ENCODE results near the gene STK35. TPM values are rescaled to one million over a fixed set of nuclear protein-coding genes. Genes with fewer than 3 reads are reported as not detected.

Gene STK35
- total and polyA plus RNA-seq, 4 donors: 9.4 to 13.4 (median 12.1) TPM

DNA sequence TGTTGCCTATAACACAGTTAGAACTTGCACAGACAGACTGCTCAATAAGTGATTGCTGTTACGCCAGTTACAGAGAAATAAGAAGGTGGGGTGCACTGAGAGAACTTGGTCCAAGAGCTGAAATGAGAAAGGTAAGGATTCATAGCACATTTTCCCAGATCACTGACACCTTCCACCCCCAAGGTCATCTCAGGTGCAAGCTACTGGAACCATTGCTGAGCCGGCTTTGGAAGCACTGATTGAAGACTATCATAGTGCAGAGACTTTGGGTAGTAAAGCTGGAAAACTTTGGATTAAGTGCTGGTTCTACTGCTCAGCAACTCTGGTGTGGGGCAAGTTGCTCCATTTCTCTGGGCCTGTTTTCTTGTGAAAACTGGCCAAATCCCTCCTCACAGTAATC lies 38.1 kb downstream of the STK35 start:
- Histone ChIP-seq H3K27ac (ENCODE audit: low read depth, low read length) (no peak overlapping the region), H3K36me3 (ENCODE audit: control insufficient read depth, insufficient read depth, low read length) (peaks cover 17% of the 10 kb centered on the region), H3K4me1 (ENCODE audit: control insufficient read depth, insufficient read depth, low read length) (peaks cover 22% of the 10 kb centered on the region), H3K27me3 (ENCODE audit: control insufficient read depth, insufficient read depth, low read length) (no peaks in the 10 kb centered on the region), H3K4me3 (ENCODE audit: low read depth, low read length) (no peak overlapping the region), H3K9me3 (ENCODE audit: control insufficient read depth, insufficient read depth, low read length) (no peaks in the 10 kb centered on the region)
- 88% methylated on average over 1 of the region's 2 CpGs for WGBS (ENCODE audit: insufficient coverage)
- DNase-seq (ENCODE audit: low read depth in 4 of 6, low spot score in 6 of 6): no peak

DNA sequence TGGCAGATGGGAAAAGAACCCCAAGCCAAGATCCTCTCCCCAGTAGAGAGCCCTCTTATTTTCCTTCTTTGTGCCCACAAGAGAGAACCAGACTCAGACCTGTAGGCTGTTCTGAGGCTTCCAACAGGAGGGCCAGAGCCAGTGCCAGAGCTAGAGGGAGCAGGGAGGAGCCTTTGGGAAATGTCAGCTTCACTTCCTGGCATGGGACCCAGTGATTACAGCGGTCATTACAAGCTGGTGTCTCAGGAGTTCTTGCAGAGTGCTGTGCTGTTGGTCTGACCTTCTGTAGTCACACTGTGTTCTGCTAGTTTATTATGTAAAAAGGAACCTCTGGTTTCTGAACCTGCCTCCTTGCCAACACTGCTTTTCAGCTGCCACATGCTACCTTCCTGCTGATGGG lies 38.9 kb downstream of the STK35 start:
- Histone ChIP-seq H3K4me1 (ENCODE audit: control insufficient read depth, insufficient read depth, low read length) (peaks cover 15% of the 10 kb centered on the region), H3K27ac (ENCODE audit: low read depth, low read length) (no peak overlapping the region)

DNA sequence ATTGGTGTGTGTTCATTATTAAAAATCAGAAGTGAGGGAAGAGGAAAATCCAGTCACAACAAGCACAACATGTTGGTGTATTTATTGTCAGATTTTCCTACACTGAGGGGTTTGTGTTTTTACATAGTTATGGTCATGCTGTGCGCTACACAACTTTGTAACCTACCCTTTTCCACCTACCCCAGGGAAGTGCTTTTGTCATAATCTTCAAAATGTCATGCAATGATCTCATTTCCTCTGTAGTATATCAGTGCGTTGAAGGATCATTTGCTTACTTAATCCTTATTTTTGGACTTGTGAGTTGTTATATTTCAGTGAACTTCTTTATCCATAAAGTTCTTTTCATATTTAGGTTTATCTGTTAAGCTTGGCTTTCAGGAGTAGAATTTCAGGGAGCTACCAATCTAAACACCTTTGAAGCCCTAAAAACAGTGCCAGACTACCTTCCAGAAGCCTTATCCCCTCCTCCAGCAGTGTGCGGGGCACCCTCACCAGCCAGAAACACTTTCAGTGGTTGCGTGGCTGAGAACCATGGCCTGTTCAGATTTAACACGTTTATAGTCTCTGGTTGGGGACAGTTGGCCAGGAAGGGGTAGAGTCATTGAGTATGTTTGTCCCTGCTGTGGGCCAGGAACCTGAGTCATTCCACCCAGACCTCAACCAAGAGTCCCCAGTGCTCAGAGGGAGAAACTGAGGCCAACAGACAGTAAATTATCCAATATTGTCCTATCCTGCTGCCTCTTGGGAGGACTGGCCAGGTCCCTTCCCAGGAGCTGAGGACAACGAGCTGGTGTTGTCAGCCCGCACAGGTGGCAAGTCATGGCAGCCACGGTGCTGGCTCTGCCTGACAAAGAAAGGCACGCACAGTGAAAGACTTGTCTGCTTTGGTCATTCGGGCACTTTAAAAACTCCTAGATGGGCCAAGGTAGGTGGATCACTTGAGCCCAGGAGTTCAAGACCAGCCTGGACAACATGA lies 40.3 kb downstream of the STK35 start:
- Histone ChIP-seq H3K4me3 (ENCODE audit: low read depth, low read length) (no peak overlapping the region), H3K27ac (ENCODE audit: low read depth, low read length) (no peak overlapping the region), H3K4me1 (ENCODE audit: control insufficient read depth, insufficient read depth, low read length) (peaks cover 10% of the 10 kb centered on the region), H3K27me3 (ENCODE audit: control insufficient read depth, insufficient read depth, low read length) (no peaks in the 10 kb centered on the region), H3K9me3 (ENCODE audit: control insufficient read depth, insufficient read depth, low read length) (no peaks in the 10 kb centered on the region), H3K36me3 (ENCODE audit: control insufficient read depth, insufficient read depth, low read length) (peaks cover 35% of the 10 kb centered on the region)
- 97% methylated on average over 5 of the region's 10 CpGs for WGBS (ENCODE audit: insufficient coverage)
- DNase-seq (ENCODE audit: low read depth in 4 of 6, low spot score in 6 of 6): no peak

More for the DNA sequence above, 38.9 kb downstream of the STK35 start:
- Histone ChIP-seq H3K36me3 (ENCODE audit: control insufficient read depth, insufficient read depth, low read length) (peaks cover 23% of the 10 kb centered on the region), H3K9me3 (ENCODE audit: control insufficient read depth, insufficient read depth, low read length) (no peaks in the 10 kb centered on the region), H3K4me3 (ENCODE audit: low read depth, low read length) (no peak overlapping the region), H3K27me3 (ENCODE audit: control insufficient read depth, insufficient read depth, low read length) (no peaks in the 10 kb centered on the region)
- peak in 1 of 6 donors; percentile 44 for DNase-seq (ENCODE audit: low read depth in 4 of 6, low spot score in 6 of 6)
- WGBS (ENCODE audit: insufficient coverage): 50% methylated on average over 1 of the region's 1 CpG

DNA sequence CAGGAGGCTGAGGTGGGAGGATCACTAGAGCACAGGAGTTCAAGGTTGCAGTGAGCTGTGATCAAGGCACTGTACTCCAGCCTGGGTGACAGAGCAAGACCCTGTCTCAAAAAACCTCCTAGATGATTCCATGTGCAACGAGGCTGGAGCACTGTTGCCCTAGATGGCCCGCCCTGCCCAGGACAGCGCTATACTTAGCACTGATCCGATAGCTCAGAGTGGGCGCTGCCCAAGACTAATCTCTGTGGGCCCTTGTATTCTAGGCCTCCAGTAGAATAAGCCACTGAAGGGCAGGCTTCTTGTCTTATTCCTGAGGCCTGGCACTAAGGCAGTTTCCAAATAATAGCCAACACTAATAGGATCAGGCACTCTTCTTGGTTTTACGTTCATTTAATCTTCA lies 41.0 kb downstream of the STK35 start:
- Histone ChIP-seq H3K9me3 (ENCODE audit: control insufficient read depth, insufficient read depth, low read length) (no peaks in the 10 kb centered on the region), H3K4me3 (ENCODE audit: low read depth, low read length) (no peak overlapping the region), H3K36me3 (ENCODE audit: control insufficient read depth, insufficient read depth, low read length) (peaks cover 40% of the 10 kb centered on the region), H3K27ac (ENCODE audit: low read depth, low read length) (no peak overlapping the region), H3K27me3 (ENCODE audit: control insufficient read depth, insufficient read depth, low read length) (no peaks in the 10 kb centered on the region), H3K4me1 (ENCODE audit: control insufficient read depth, insufficient read depth, low read length) (peaks cover 10% of the 10 kb centered on the region)
- 90% methylated on average over 6 of the region's 6 CpGs for WGBS (ENCODE audit: insufficient coverage)
- no peak for DNase-seq (ENCODE audit: low read depth in 4 of 6, low spot score in 6 of 6)

DNA sequence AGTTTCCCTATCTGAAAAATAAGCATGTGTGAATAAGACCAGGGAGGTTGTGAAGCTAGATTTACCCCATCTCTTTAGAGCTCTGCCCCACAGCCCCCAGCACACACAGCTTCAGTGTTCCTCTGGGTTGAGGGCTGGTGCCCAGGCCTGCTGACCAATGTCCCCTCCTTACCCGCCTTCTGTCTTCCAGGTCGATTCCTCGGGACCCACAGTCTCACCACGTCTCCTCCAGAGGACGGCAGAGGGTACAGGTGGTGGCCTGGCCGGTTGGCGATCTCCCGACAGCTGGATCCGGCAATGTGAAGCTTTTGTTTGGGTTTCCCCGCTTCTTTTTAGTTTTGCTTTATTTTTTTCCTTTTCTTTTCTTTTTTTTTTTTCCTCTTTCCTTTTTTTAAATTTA lies 42.0 kb downstream of the STK35 start:
- Histone ChIP-seq H3K9me3 (ENCODE audit: control insufficient read depth, insufficient read depth, low read length) (no peaks in the 10 kb centered on the region), H3K4me3 (ENCODE audit: low read depth, low read length) (no peak overlapping the region), H3K4me1 (ENCODE audit: control insufficient read depth, insufficient read depth, low read length) (peaks cover 10% of the 10 kb centered on the region), H3K36me3 (ENCODE audit: control insufficient read depth, insufficient read depth, low read length) (peaks cover 41% of the 10 kb centered on the region), H3K27me3 (ENCODE audit: control insufficient read depth, insufficient read depth, low read length) (no peaks in the 10 kb centered on the region), H3K27ac (ENCODE audit: low read depth, low read length) (no peak overlapping the region)
- WGBS (ENCODE audit: insufficient coverage): 100% methylated on average over 6 of the region's 10 CpGs
- no peak for DNase-seq (ENCODE audit: low read depth in 4 of 6, low spot score in 6 of 6)

DNA sequence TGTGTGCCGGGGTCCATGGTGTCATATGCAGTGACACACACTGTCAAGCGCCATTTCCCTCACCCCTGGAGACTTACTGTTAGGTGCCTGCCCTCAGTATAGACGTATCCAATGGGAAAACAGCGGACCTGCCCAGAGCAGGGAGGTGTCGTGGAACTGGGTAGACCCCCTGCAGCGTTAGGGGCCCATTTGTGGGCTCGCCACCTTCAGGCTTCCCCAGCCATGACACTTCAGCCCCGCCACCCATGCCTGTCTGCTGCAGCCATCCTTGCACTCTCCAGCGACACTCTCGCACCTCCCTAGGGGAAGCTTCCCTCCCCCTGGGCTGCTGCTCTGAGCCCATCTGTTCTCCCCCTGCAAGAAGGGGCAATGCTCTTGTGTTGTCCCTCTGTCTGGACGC lies 43.2 kb downstream of the STK35 start:
- H3K4me1 ChIP-seq (ENCODE audit: control insufficient read depth, insufficient read depth, low read length): peaks cover 10% of the 10 kb centered on the region
- H3K27ac ChIP-seq (ENCODE audit: low read depth, low read length): no peak overlapping the region
- H3K4me3 ChIP-seq (ENCODE audit: low read depth, low read length): no peak overlapping the region
- 89% methylated on average over 10 of the region's 11 CpGs for WGBS (ENCODE audit: insufficient coverage)
- no peaks in the 10 kb centered on the region for H3K27me3 ChIP-seq (ENCODE audit: control insufficient read depth, insufficient read depth, low read length)
- no peaks in the 10 kb centered on the region for H3K9me3 ChIP-seq (ENCODE audit: control insufficient read depth, insufficient read depth, low read length)
- no peak for DNase-seq (ENCODE audit: low read depth in 4 of 6, low spot score in 6 of 6)
- peaks cover 51% of the 10 kb centered on the region for H3K36me3 ChIP-seq (ENCODE audit: control insufficient read depth, insufficient read depth, low read length)

DNA sequence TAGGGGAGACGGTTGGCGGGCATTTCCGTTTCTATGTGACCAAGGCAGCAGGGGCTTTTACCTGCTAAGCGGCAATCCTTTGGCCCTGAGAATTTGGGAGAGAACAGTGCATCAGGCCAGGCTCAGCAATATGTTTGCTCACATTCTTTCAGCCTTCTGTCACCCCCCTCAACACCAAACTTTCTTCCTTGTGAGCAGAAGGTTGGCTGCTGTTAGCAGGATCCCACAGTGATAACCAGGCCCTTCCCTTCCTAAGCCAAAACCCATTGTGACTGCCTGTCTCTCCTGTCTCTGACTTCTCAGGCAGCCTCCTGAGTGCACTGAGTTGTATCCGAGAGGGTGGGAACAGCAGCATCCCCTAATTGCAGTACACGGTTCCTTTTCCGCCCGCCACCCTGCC lies 43.7 kb downstream of the STK35 start:
- WGBS (ENCODE audit: insufficient coverage): 95% methylated on average over 8 of the region's 8 CpGs
- H3K27ac ChIP-seq (ENCODE audit: low read depth, low read length): no peak overlapping the region
- H3K4me3 ChIP-seq (ENCODE audit: low read depth, low read length): no peak overlapping the region
- no peaks in the 10 kb centered on the region for H3K27me3 ChIP-seq (ENCODE audit: control insufficient read depth, insufficient read depth, low read length)
- peaks cover 51% of the 10 kb centered on the region for H3K36me3 ChIP-seq (ENCODE audit: control insufficient read depth, insufficient read depth, low read length)
- H3K4me1 ChIP-seq (ENCODE audit: control insufficient read depth, insufficient read depth, low read length): peaks cover 5% of the 10 kb centered on the region
- DNase-seq (ENCODE audit: low read depth in 4 of 6, low spot score in 6 of 6): no peak
- H3K9me3 ChIP-seq (ENCODE audit: control insufficient read depth, insufficient read depth, low read length): no peaks in the 10 kb centered on the region

DNA sequence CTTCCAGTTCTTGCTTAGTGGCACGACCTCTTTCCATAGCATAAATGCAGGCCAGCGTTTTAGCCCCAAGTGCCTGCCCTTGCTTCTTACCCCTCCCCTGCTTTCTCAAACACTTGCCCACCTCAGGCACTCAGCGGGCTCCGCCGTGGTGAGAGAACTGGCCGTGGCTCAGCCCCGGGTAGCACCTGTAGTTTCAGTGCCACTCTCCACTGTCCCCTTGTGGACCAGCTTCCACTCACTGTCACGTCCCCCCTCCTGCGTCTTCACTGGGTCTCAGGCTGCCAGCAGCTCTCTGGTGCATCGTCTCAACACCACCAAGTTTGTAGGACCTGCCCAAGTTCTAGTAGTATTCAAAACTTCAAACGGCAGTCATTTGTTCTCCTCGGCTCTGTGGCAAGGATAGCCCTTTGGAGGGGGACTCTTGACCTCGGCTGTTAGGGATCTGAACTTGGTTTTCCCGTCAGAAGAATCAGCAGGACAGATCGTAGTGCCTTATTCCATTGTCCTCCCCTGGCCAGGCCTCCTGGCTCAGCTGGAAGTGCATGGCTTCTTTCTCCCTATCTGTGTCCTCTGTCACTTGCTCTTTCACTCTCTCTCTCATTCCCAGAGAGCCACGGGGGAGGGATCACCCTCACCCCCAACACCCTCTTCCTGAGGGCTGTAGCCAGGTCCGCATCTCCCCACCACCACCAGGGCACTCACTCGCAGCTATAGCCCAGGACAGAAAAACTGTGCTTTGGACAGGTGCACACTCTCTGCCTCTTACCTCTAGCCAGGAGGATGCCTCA lies 44.6 kb downstream of the STK35 start:
- H3K36me3 ChIP-seq (ENCODE audit: control insufficient read depth, insufficient read depth, low read length): peaks cover 54% of the 10 kb centered on the region
- WGBS (ENCODE audit: insufficient coverage): 86% methylated on average over 18 of the region's 18 CpGs
- peaks cover 1% of the 10 kb centered on the region for H3K4me1 ChIP-seq (ENCODE audit: control insufficient read depth, insufficient read depth, low read length)
- no peaks in the 10 kb centered on the region for H3K27me3 ChIP-seq (ENCODE audit: control insufficient read depth, insufficient read depth, low read length)
- no peak for DNase-seq (ENCODE audit: low read depth in 4 of 6, low spot score in 6 of 6)
- H3K4me3 ChIP-seq (ENCODE audit: low read depth, low read length): no peak overlapping the region
- no peak overlapping the region for H3K27ac ChIP-seq (ENCODE audit: low read depth, low read length)
- H3K9me3 ChIP-seq (ENCODE audit: control insufficient read depth, insufficient read depth, low read length): no peaks in the 10 kb centered on the region

DNA sequence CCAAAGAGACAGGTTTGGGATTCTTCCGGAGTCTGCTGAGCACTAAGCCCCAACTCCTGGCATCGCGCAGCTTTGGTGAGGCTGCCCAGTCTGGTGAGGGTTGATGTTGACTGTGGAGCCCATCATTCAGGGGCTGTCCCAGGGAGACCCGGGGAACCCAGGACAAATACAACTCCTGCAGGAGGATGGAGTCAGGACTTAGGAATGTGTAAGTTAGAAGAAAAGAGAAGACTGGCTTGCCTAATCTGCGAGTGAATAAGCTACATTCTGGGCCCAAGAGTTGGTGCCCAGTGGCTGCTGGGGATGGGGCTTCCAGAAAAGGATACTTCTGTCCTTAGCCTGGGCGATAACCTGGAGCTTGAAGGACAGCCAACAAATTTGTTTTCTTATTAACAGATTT lies 47.9 kb downstream of the STK35 start:
- 94% methylated on average over 5 of the region's 6 CpGs for WGBS (ENCODE audit: insufficient coverage)
- Histone ChIP-seq H3K9me3 (ENCODE audit: control insufficient read depth, insufficient read depth, low read length) (no peaks in the 10 kb centered on the region), H3K27ac (ENCODE audit: low read depth, low read length) (no peak overlapping the region), H3K4me1 (ENCODE audit: control insufficient read depth, insufficient read depth, low read length) (peaks cover 7% of the 10 kb centered on the region), H3K27me3 (ENCODE audit: control insufficient read depth, insufficient read depth, low read length) (no peaks in the 10 kb centered on the region), H3K36me3 (ENCODE audit: control insufficient read depth, insufficient read depth, low read length) (peaks cover 43% of the 10 kb centered on the region), H3K4me3 (ENCODE audit: low read depth, low read length) (no peak overlapping the region)
- no peak for DNase-seq (ENCODE audit: low read depth in 4 of 6, low spot score in 6 of 6)
